Measurements from ENCODE around the gene ANG. TPM values are rescaled to one million over a fixed set of nuclear protein-coding genes. Genes with fewer than 3 reads are reported as not detected.

The ANG gene
- total and polyA plus RNA-seq, 10 of the 15 experiments (the other 5 are each of a cell fraction or from before 2014, with no cell fraction given): 1.0 to 5.9 (median 2.2) TPM

DNA sequence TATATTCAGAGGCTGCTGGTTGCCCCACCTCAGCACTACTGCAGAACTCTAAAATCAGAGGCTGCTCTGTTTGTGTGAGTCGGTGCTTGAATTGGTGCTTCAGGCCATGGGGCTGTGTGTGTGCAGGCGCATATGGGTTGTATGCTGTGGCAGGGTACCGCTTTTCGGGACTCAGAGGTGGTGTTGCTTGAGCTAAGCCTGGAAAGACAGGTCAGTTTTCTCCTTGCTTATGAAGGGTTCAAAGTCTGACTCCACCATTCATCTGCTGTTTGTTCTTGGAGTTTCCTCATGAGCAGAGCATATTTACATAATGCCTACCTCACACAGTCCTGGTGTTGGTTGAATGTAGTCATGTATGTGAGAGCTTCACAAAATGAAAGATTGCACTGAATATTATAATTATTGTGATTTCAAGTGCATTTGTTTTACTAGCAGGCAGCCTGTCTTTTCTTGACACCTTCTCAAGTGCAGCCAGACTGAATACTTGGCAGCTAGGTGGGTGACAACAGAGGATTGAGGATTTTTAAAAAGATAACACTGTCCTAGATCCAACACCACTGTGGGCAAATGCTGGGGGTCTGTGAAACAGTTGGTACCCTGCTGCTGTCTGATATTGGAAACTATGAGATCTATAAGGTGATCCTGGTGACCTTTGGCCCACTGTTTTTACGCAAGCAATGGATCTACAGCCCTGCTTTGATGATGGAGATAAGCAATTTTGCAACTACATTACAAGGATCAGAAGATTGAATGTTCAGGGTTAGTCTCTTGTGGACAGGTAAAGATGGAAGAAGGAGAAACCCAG, 1.0 kb upstream of the ANG start:
- WGBS (ENCODE audit: insufficient coverage, insufficient replicate concordance, low lambda C conversion rate, missing lambda C conversion rate): 98% methylated on average over 5 of the region's 5 CpGs
- in situ Hi-C loops (cut with MboI) (no loop called here), intact Hi-C loops (cut with micrococcal nuclease; ENCODE audit: unreplicated experiment) (no loop called here)
- DNase-seq (ENCODE audit: low read depth, low spot score): no peak
- Histone ChIP-seq H3K79me2 (ENCODE audit: control insufficient read depth, insufficient read depth, low read length) (no peaks in the 10 kb centered on the region), H3K4me1 (ENCODE audit: control insufficient read depth, insufficient read depth, low read length) (peaks cover 7% of the 10 kb centered on the region), H3K9me3 (replicated peaks; ENCODE audit: control insufficient read depth, insufficient read depth, low read length) (no peaks in the 10 kb centered on the region), H3K4me2 (ENCODE audit: control insufficient read depth, insufficient read depth) (no peak overlapping the region), H3K9ac (ENCODE audit: control insufficient read depth, insufficient read depth, low read length) (no peak overlapping the region), H3K4me3 (no peak overlapping the region), H3K27ac (ENCODE audit: control insufficient read depth, insufficient read depth) (no peak overlapping the region), H3K36me3 (ENCODE audit: control insufficient read depth in 2 of 2, insufficient read depth in 2 of 2, low read length in 1 of 2) (no peaks in the 10 kb centered on the region), H2AFZ (ENCODE audit: control insufficient read depth, low read depth, low read length) (no peak overlapping the region), H4K20me1 (ENCODE audit: control insufficient read depth, insufficient read depth) (no peaks in the 10 kb centered on the region), H3K27me3 (replicated peaks in 1 of 2; ENCODE audit: control insufficient read depth in 2 of 2, insufficient read depth in 2 of 2, low read length in 1 of 2) (no peaks in the 10 kb centered on the region)
- CTCF ChIA-PET: interaction anchor here (0.6 to 11.0 kb wide), 8 partner anchors 9 to 358 kb away, joined by 3 to 214 read pairs (median 4); partner anchors contain the start of gene CCNB1IP1
- no peak for ATAC-seq
- POLR2A ChIA-PET: interaction anchor here (0.6 kb wide), 1 partner anchor 57 kb away, joined by 3 read pairs; no protein-coding TSS in a partner anchor
- TF ChIP-seq ZSCAN29 (IDR thresholded peaks at IDR 0.05) (no peak), EGR1 (IDR thresholded peaks at IDR 0.05; ENCODE audit: borderline replicate concordance in 1 of 2, low read depth in 2 of 2, low read length in 2 of 2) (no peak), TCF7 (IDR thresholded peaks at IDR 0.05; ENCODE audit: borderline replicate concordance) (no peak), CREB1 (IDR thresholded peaks at IDR 0.05; ENCODE audit: low read depth) (no peak), FOXM1 (IDR thresholded peaks at IDR 0.05; ENCODE audit: low read depth, low read length) (no peak), ZNF384 (IDR thresholded peaks at IDR 0.05; ENCODE audit: borderline replicate concordance, low read depth, low read length) (no peak), ZBED1 (IDR thresholded peaks at IDR 0.05; ENCODE audit: borderline replicate concordance) (no peak), NRF1 (conservative IDR thresholded peaks at IDR 0.05; ENCODE audit: low read depth, low read length) (no peak), HCFC1 (IDR thresholded peaks at IDR 0.05; ENCODE audit: low read length) (no peak)
- no peak for FAIRE-seq
- SMC1A ChIA-PET (ENCODE audit: uncharacterized antibody, unreplicated experiment): interaction anchor here (1.0 to 2.5 kb wide), 6 partner anchors 9 to 75 kb away, joined by 3 to 20 read pairs (median 4); no protein-coding TSS in a partner anchor
- RAD21 ChIA-PET (ENCODE audit: unreplicated experiment): interaction anchor here (1.0 to 1.8 kb wide), 7 partner anchors 22 to 79 kb away, joined by 3 to 9 read pairs (median 5); no protein-coding TSS in a partner anchor
- no TSS peak for BruUV-seq (replicated peaks)
